Activated CD4-positive, alpha-beta T cell treated with anti-CD3 and anti-CD28 coated beads for 36 hours (primary cell): ENCODE results near the gene ROBO2. TPM values are rescaled to one million over a fixed set of nuclear protein-coding genes. Genes with fewer than 3 reads are reported as not detected.

Source experiments
- ATAC-seq: fragments of 200-7000 bp; cut with Tn5 transposase; one replicate; pipeline ENCODE4 v1.10.0; 2021; ENCODE audit warnings: mild to moderate bottlenecking, moderate library complexity
- CTCF ChIA-PET: fragments of 350-600 bp; sonication (Branson Sonifier 250); formaldehyde crosslinking; loops from one replicate; lab custom pipeline; 2021; ENCODE audit warnings: antibody characterized with exemption; lab: Charles Lee
- POLR2A ChIA-PET: fragments of 350-600 bp; sonication (Branson Sonifier 250); formaldehyde crosslinking; loops from one replicate; lab custom pipeline; 2021; ENCODE audit warnings: antibody characterized with exemption, inconsistent platforms; lab: Charles Lee
- DNase-seq: peaks from one replicate; pipeline ENCODE4 v3.0.0-alpha.2; 2020
- H3K27ac Mint-ChIP-seq: one replicate; pipeline ENCODE4 v1.8.0; 2021; ENCODE audit warnings: mixed read lengths
- H3K27me3 Mint-ChIP-seq: one replicate; pipeline ENCODE4 v1.8.0; 2021; ENCODE audit warnings: mixed read lengths
- H3K36me3 Mint-ChIP-seq: one replicate; pipeline ENCODE4 v1.8.0; 2021; ENCODE audit warnings: low read depth, mixed read lengths
- H3K4me1 Mint-ChIP-seq: one replicate; pipeline ENCODE4 v1.8.0; 2021; ENCODE audit warnings: mixed read lengths
- H3K4me3 Mint-ChIP-seq: one replicate; pipeline ENCODE4 v1.8.0; 2021; ENCODE audit warnings: mild to moderate bottlenecking, moderate library complexity, mixed read lengths
- H3K9me3 Mint-ChIP-seq: one replicate; pipeline ENCODE4 v1.8.0; 2021; ENCODE audit warnings: low read depth, mixed read lengths
- intact Hi-C, 2 experiments: fragments of 100-400 bp; cut with DNase I in 1 of 2; cut with micrococcal nuclease in 1 of 2; formaldehyde crosslinking; loops; one replicate each; pipeline versions ENCODE4 v1.14.2 to v1.15.1; 2022 to 2024; cut with DNase I, micrococcal nuclease
- total RNA-seq, 2 experiments: library from RNA; stranded (reverse); gene quantifications; one replicate each; pipeline ENCODE4 v1.2.3, GENCODE V29; 2021

ROBO2 gene
- total RNA-seq, 2 experiments from 2014 or later: not detected

- DNase-seq (no peak), ATAC-seq (no peak)
- Mint-ChIP-seq H3K9me3 (peaks cover 3% of the 10 kb centered on the region), H3K36me3 (no peaks in the 10 kb centered on the region), H3K27me3 (peaks cover 30% of the 10 kb centered on the region), H3K4me3 (no peak overlapping the region), H3K4me1 (peaks cover 2% of the 10 kb centered on the region), H3K27ac (no peak overlapping the region)
- intact Hi-C loops: loop anchor here (1.0 to 10.0 kb wide), 3 partner anchors 216 to 1608 kb away; no protein-coding TSS in a partner anchor
- ChIA-PET CTCF (interaction anchor here (0.7 kb wide), 1 partner anchor 26 kb away, joined by 3 read pairs; no protein-coding TSS in a partner anchor), POLR2A (no interaction called here)
Observed at GRCh38 chr3:77038930-77039605, 831 bp upstream of the ROBO2 start.

GRCh38 chr3:77040216-77040615, 317 bp downstream of the ROBO2 start:
- peaks cover 2% of the 10 kb centered on the region for H3K4me1 Mint-ChIP-seq
- H3K27me3 Mint-ChIP-seq: peaks cover 30% of the 10 kb centered on the region
- H3K36me3 Mint-ChIP-seq: no peaks in the 10 kb centered on the region
- POLR2A ChIA-PET: no interaction called here
- CTCF ChIA-PET: no interaction called here
- H3K9me3 Mint-ChIP-seq: peaks cover 3% of the 10 kb centered on the region
- DNase-seq (no peak), ATAC-seq (no peak)
- no peak overlapping the region for H3K27ac Mint-ChIP-seq
- H3K4me3 Mint-ChIP-seq: no peak overlapping the region
- intact Hi-C loops: no loop called here

- ChIA-PET CTCF (no interaction called here), POLR2A (no interaction called here)
- Mint-ChIP-seq H3K4me3 (no peak overlapping the region), H3K9me3 (peaks cover 3% of the 10 kb centered on the region), H3K27me3 (peaks cover 30% of the 10 kb centered on the region), H3K36me3 (no peaks in the 10 kb centered on the region), H3K4me1 (peaks cover 2% of the 10 kb centered on the region), H3K27ac (no peak overlapping the region)
- ATAC-seq (no peak), DNase-seq (no peak)
- intact Hi-C loops: no loop called here
Observed at GRCh38 chr3:77040926-77041722, 1.2 kb downstream of the ROBO2 start.

- POLR2A ChIA-PET: no interaction called here
- H3K4me3 Mint-ChIP-seq: no peak overlapping the region
- CTCF ChIA-PET: interaction anchor here (0.6 kb wide), 1 partner anchor 77 kb away, joined by 3 read pairs; no protein-coding TSS in a partner anchor
- intact Hi-C loops: no loop called here
- peaks cover 30% of the 10 kb centered on the region for H3K27me3 Mint-ChIP-seq
- no peaks in the 10 kb centered on the region for H3K36me3 Mint-ChIP-seq
- peaks cover 3% of the 10 kb centered on the region for H3K9me3 Mint-ChIP-seq
- peaks cover 2% of the 10 kb centered on the region for H3K4me1 Mint-ChIP-seq
- DNase-seq (no peak), ATAC-seq (no peak)
- H3K27ac Mint-ChIP-seq: no peak overlapping the region
Observed at GRCh38 chr3:77041811-77042210, 1.9 kb downstream of the ROBO2 start.

- DNase-seq: no peak
- ChIA-PET CTCF (interaction anchor here (0.6 kb wide), 1 partner anchor 78 kb away, joined by 3 read pairs; no protein-coding TSS in a partner anchor), POLR2A (no interaction called here)
- Mint-ChIP-seq H3K4me3 (no peak overlapping the region), H3K27me3 (peaks cover 30% of the 10 kb centered on the region), H3K9me3 (peaks cover 3% of the 10 kb centered on the region), H3K36me3 (no peaks in the 10 kb centered on the region), H3K27ac (no peak overlapping the region), H3K4me1 (peaks cover 2% of the 10 kb centered on the region)
- intact Hi-C loops: no loop called here
- no peak for ATAC-seq
Observed at GRCh38 chr3:77042343-77042742, 2.4 kb downstream of the ROBO2 start.

GRCh38 chr3:77042882-77043281, 3.0 kb downstream of the ROBO2 start:
- POLR2A ChIA-PET: no interaction called here
- intact Hi-C loops: no loop called here
- DNase-seq (no peak), ATAC-seq (no peak)
- no peak overlapping the region for H3K4me3 Mint-ChIP-seq
- CTCF ChIA-PET: interaction anchor here (0.9 kb wide), 1 partner anchor 18 kb away, joined by 3 read pairs; no protein-coding TSS in a partner anchor
- peaks cover 2% of the 10 kb centered on the region for H3K4me1 Mint-ChIP-seq
- H3K27me3 Mint-ChIP-seq: peaks cover 25% of the 10 kb centered on the region
- H3K27ac Mint-ChIP-seq: no peak overlapping the region
- H3K36me3 Mint-ChIP-seq: no peaks in the 10 kb centered on the region
- H3K9me3 Mint-ChIP-seq: peaks cover 3% of the 10 kb centered on the region

- no peak overlapping the region for H3K27ac Mint-ChIP-seq
- intact Hi-C loops: no loop called here
- DNase-seq (no peak), ATAC-seq (no peak)
- H3K9me3 Mint-ChIP-seq: peaks cover 3% of the 10 kb centered on the region
- POLR2A ChIA-PET: interaction anchor here (0.6 kb wide), 1 partner anchor 764 kb away, joined by 3 read pairs; no protein-coding TSS in a partner anchor
- H3K36me3 Mint-ChIP-seq: no peaks in the 10 kb centered on the region
- no peaks in the 10 kb centered on the region for H3K4me1 Mint-ChIP-seq
- H3K27me3 Mint-ChIP-seq: peaks cover 9% of the 10 kb centered on the region
- H3K4me3 Mint-ChIP-seq: no peak overlapping the region
- CTCF ChIA-PET: no interaction called here
Observed at GRCh38 chr3:77045686-77046085, 5.8 kb downstream of the ROBO2 start.

- no peak overlapping the region for H3K4me3 Mint-ChIP-seq
- no peak for DNase-seq
- H3K27ac Mint-ChIP-seq: no peak overlapping the region
- no peak for ATAC-seq
- no peaks in the 10 kb centered on the region for H3K36me3 Mint-ChIP-seq
- POLR2A ChIA-PET: no interaction called here
- intact Hi-C loops: no loop called here
- H3K27me3 Mint-ChIP-seq: no peaks in the 10 kb centered on the region
- CTCF ChIA-PET: interaction anchor here (0.7 kb wide), 1 partner anchor 22 kb away, joined by 3 read pairs; no protein-coding TSS in a partner anchor
- H3K9me3 Mint-ChIP-seq: peaks cover 2% of the 10 kb centered on the region
- H3K4me1 Mint-ChIP-seq: no peaks in the 10 kb centered on the region
Observed at GRCh38 chr3:77048186-77048585, 8.3 kb downstream of the ROBO2 start.

GRCh38 chr3:77051591-77051990, 11.7 kb downstream of the ROBO2 start:
- peaks cover 2% of the 10 kb centered on the region for H3K9me3 Mint-ChIP-seq
- POLR2A ChIA-PET: no interaction called here
- H3K36me3 Mint-ChIP-seq: no peaks in the 10 kb centered on the region
- H3K4me3 Mint-ChIP-seq: no peak overlapping the region
- no peak overlapping the region for H3K27ac Mint-ChIP-seq
- H3K27me3 Mint-ChIP-seq: no peaks in the 10 kb centered on the region
- no peaks in the 10 kb centered on the region for H3K4me1 Mint-ChIP-seq
- intact Hi-C loops: no loop called here
- DNase-seq: no peak
- ATAC-seq: no peak
- CTCF ChIA-PET: no interaction called here

- Mint-ChIP-seq H3K27ac (no peak overlapping the region), H3K9me3 (peaks cover 2% of the 10 kb centered on the region), H3K36me3 (no peaks in the 10 kb centered on the region), H3K4me1 (no peaks in the 10 kb centered on the region), H3K4me3 (no peak overlapping the region), H3K27me3 (no peaks in the 10 kb centered on the region)
- intact Hi-C loops: no loop called here
- CTCF ChIA-PET: no interaction called here
- POLR2A ChIA-PET: no interaction called here
- DNase-seq: no peak
- ATAC-seq: no peak
Observed at GRCh38 chr3:77052051-77052501, 12.2 kb downstream of the ROBO2 start.

GRCh38 chr3:77052733-77053670, 13.1 kb downstream of the ROBO2 start:
- CTCF ChIA-PET: no interaction called here
- DNase-seq (no peak), ATAC-seq (no peak)
- intact Hi-C loops: no loop called here
- Mint-ChIP-seq H3K27me3 (no peaks in the 10 kb centered on the region), H3K4me1 (no peaks in the 10 kb centered on the region), H3K36me3 (no peaks in the 10 kb centered on the region), H3K27ac (no peak overlapping the region), H3K4me3 (no peak overlapping the region), H3K9me3 (peaks cover 2% of the 10 kb centered on the region)
- POLR2A ChIA-PET: interaction anchor here (0.6 kb wide), 1 partner anchor 792 kb away, joined by 3 read pairs; no protein-coding TSS in a partner anchor
